Inflammatory macrophage (primary cell): ENCODE measurements around the gene ABCB9.
"Not testable (repeated sequence)": the region's sequence is repeated elsewhere in the genome, so short reads cannot be mapped to it uniquely, and the experiment has no call there.

Experiments used
- DNase-seq, 2 donors: peaks; one replicate each; pipeline ENCODE4 v3.0.0-alpha.2; 2020 to 2022

ABCB9 gene

DNA sequence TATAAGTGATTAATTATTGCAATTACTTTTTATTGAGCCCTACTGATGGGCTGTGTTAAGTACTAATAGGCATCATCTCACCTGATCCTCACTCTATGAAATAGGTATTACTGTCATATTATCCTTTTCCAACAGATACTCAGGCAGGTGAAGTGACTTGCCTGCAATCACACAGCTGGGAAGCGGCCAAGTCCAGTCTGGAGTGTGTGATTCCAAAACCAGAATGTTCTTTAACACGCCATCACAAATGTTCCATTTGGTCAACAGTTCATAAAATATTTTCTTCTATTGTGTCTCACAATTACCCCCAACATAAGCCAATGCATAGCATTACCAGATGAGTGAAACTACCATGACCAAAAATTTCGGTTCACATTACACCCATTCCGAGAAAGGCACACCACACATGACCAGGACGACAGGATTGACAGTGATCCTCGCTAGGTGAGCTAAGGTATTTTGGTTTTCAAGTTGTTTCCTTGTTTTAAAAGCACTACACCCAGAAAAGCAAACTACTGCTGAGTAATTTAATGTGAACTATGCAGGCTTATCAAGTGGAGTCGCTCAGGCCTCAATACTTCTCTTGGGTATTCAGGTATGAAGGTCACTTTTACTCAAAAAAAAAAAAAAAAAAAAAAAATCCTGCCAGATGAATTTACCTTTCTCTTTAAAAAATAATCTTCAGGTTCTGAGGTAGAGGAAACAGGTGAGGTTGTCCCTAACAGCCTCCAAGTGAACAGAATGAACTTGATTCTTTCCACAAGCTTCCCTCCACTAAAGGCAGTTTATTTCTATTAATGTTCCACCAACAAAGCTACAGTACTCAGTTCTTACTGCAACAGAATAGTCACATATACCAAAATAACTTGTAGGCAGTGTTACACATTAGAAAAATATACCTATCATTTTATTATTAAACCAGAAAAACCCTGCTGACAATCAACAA is 72.8 kb downstream of the ABCB9 start:
- DNase-seq = no peak

DNA sequence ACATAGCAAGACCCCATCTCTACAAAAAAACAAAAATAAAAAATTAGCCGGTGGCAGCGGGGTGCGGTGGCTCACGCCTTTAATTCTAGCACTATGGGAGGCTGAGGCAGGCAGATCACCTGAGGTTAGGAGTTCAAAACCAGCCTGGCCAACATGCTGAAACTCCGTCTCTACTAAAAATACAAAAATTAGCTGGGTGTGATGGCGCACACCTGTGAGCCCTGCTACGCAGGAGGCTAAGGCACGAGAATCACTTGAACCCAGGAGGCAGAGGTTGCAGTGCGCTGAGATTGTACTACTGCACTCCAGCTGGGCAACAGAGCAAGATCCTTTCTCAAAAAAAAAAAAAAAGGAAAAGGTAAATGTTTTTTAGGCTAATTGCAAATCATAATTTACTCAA is 73.5 kb downstream of the ABCB9 start:
- not testable (repeated sequence) for DNase-seq

DNA sequence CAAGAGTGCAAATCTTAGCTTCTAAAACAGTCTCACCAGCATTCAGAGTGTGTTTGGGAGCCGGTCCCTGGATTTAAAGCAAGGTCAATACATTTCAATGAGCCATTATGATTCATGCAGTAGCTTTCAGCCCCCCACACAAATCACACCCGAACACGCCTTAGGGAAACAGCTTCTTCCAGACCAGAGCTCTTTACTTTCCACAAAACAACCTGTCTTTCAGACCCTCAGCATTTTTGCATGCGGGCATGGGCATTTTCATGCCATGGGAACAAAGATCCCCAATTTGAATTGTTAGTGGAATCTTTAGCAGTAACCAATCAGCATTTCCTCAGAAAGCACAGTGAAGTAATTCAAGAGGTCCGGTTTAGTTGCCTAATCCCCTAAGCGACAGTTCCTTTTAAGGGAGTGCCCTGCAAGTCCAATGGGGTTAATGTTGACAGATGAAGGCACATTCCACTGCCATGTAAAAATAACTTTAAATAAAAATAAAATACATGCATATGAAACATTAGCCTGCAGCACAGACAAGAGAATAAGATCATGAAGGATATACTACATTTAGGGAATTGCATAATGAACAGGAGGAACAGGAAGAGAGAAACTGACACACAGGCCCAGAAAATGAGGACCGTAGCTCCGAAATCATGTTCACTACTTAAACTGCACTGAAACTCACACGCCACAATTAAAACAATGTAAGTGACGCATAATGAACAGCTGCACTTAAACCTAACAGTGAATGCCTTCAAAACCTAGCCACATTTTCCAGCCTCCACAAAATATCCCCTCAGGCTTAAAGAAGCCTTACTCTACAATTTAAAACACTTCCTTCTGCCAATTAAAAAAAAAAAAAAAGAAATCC is 74.4 kb downstream of the ABCB9 start:
- DNase-seq = peak; percentile 68 to 81

DNA sequence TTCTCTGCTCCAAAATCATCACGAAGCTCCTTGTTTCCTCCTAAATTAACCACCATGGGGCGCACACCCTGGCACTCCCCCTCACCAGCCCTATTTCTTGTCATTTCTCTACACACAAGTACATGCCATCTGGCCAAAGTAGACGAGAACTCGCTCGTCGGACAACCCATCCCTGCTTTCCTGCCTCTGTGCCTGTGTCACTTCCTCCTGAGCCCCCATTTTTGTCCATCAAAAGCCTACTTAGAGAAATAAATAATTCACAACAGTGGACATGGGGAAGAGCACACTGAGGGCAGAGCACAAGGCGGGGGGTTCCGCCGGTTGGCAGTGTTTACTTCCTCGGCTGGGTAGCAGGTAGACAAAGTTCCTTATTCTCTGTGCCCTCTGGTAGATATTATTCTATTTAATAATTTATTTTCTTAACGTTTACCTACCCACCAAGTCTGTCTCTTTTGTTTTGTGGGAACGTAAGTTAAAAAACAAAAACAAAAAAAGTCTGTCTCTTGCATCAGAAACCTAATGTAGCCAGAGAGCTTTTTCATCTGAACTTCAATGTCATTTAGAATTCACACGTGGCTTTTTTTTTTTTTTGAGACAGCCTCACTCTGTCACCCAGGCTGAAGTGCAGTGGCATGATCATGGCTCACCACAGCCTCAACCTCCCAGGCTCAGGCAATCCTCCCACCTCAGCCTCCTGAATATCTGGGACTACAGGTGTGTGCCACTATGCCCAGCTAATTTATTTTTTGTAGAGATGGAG is 76.3 kb downstream of the ABCB9 start:
- no peak for DNase-seq

DNA sequence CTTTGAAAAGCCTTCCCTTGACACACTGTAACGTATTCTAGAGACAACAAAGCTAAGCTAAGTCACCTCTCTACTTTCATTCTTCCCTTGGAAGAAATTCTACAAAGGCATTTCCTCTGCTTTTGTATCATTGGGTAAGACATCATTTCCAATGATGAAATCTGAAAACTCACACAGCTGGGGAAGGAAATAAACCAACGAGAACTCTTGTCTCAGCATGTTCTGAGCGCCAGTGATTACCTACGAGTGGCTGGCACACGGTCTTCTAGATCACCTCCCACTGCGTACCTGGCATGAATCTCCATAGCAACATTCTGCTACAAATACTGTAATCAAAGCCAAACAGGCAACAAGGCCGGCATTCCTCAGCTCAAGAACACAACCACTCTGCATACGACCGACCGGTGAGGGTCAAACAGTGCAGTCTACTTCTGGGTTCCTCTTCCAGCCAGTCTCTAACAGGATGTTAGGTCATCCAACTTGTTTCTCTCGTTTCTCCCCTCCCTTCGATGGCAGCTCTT is 78.0 kb downstream of the ABCB9 start:
- DNase-seq = peak; percentile 70 to 83

DNA sequence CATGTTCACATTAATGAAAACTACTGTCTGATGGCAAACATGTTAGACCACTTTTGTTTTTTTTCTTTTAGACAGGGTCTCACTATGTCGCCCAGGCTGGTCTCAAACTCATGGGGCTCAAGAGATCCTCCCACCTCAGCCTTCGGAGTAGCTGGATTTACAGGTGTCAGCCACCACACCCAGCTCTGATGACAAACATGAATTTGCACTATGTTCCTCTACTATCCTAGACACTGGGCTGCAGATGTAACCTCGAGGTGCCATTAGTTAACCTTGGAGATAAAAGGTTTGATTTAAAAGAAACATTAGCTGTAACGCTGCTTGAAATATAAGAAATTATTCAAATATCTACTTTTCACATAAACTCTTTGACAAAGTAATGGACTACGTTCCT is 78.4 kb downstream of the ABCB9 start:
- no peak for DNase-seq

DNA sequence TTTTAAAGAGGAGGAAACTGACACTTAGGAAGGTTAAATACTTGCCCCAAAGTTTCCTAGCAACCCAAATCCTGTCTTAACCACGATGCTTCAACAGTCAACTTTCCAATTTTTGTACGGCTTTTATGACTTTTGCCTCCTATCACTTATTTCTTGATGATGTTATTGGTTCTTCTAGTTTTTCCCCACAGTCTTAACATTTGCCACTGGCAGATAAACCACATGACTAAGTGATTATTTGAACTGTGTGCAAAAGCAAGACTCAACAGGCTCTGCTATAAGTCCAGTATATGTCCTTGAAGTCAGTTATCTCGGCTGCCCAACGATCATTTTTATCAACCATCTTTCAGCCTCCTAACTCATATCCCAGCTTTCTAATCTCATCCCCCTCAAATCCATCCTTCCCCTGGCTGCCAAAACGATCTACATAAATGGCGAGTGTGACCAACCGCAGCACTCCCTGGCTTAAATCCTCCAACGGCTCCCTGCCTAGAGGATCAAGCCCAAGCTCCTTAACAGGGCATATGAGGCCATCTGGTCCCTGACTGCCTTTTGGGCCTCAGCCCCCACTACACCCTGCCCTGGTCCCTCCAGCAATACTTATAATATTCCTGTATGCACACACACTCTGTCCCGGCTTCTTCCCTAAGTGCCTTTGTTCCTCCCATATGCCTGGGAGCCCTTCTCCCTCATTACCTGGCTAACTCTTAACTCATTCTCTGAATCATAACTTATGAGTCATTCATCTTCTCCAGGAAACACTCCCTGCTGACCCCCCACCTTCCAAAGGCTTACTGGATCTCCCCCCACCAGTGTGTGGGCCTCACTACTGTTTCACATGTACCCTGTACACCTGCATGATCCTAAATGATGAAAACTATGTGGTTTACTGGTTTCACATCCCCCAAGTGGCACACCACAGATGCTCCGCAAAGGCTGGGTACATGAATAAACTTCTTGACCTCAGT is 79.1 kb downstream of the ABCB9 start:
- DNase-seq = no peak

DNA sequence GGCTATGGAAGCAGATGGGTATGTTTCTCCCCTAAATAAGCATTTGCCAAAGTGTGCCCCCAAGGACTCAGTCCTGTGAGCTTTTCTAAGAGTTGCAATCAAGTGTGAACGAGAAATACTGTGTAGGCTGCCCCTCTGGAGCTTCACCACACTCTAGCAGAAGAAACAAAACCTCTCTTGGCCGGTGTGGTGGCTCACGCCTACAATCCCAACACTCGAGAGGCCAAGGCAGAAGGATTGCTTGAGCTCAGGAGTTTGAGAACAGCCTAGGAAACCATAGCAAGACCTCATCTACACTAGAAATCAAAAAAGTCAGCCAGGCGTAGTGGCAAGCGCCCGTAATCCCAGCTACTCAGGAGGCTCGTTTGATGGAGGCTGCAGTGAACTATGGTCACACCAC is 80.1 kb downstream of the ABCB9 start:
- DNase-seq = no peak

DNA sequence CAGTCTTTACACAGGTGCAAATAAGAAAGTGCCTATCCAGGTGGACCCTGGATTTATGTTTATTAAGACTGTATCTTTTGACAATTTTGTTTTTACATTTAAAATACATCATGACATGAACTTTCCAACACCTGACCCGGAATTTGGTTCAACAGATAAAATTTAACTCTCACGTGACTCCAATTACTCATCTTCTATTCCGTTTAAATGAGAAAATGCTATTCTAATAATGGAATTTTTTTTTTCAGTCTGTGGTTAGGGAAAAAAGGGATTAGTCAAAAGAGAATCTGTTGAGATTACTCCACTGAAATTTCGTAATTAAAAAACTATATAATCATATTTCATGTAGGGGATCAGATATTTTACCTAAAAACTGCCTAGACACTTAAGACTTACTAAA is 81.4 kb downstream of the ABCB9 start:
- DNase-seq = no peak

DNA sequence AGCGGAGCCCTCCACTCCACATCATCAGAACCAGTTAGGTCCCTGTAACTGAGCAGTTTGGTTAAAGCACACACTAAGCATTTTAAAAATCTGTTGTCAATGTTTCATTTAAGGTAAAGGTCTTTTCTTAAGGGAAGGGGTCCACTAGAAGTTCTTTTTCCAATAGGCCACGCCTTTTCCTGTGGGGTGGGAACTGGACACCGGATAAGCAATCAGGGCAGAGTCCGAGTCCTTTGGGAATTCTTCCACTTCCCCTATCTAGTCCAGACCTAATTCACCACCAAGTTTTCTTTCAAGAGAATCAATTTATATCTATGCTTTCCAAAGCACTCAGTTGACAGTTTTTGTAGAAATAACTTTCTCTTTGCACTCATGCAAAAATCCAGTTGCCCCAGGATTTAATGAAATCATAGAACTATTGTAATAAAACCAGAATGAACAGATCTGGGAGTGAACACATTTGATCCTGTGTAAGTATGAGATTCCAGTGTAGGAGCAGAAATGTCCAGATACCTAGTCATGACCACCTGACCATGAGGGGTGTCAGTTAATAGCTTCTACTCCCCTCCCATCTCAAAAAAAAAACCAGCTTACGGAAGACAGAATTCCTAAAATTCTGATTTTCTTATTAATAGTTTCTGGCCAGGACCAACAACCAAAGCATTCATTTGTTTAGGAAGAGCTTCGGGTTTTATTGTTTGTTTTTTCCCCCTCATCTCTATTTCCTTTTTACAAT is 82.0 kb downstream of the ABCB9 start:
- no peak for DNase-seq

DNA sequence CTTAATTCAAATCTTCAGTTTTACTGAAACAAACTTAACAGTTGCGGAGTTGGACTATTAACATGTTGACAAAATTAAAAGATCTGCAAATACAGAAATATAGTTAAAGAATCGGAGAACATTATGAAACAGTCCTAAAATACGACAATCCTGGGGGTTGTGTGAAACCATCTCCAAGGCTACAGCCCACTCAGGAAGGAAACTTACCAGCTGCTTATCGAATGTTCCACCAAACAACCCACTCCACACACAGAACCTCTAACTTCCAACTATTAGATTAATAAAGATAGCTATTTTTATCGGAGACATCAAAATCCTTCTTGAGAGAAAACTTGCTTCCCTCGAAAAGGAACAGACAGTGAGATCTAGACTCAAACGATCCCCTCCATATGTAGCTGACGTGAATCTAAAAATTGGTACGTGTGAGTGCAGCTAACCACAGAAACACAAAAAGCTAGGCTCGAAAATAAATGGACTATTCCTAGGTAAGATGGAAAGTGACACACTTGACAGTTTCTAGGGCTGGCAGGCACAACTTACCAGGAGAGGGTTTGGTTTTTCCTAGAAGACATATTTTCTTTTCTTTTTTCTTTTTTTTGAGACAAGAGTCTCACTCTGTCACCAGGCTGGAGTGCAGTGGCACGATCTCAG is 83.2 kb downstream of the ABCB9 start:
- DNase-seq = no peak

DNA sequence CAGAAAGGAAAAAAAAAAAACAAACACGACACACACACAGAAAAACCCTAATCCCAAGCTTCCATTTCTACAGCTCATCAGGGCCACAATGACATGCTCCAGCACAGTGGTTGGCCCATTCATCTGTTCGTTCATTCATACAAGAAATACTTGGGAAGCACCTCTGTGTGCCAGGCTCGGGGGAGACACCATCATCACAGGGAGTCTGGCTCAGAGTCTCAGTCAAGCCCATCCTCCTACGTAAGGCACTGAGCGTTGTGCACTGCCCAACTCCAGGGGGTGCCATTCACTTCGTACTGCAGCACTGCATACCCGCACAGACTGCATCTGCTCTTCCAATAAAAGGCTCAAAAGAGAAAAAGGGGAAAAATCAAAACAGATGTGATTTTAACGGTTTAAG is 85.6 kb downstream of the ABCB9 start:
- peak; percentile 23 to 49 for DNase-seq

DNA sequence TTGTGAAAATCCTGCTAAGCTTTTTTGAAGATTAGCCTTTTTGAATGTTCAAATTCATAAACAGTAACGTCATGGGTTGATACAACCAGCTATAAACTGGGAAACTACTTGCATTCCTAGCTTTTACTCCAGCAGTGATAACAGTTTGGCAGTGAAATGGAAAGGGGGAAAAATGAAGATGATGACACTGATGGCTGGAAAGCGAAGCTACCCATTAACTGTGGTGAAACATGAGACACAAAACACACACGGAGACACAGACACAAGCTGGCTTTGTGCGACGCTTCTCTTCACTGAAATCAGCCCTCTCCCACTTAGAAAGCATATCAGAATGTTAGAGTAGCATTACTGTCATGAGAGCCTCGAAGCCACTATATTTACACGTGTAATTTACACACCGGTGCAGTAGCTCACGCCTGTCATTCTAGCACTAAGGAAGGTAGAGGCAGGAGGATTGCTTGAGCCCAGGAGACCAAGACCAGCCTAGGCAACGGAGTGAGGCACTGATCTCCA is 86.1 kb downstream of the ABCB9 start:
- no peak for DNase-seq
